A204.1 (cell line): ENCODE measurements around the gene SLC35A3.
"Not testable (repeated sequence)": the region's sequence is repeated elsewhere in the genome, so short reads cannot be mapped to it uniquely, and the experiment has no call there.

Experiments used
- FAIRE-seq: peaks from 2 replicates; lab custom pipeline; 2012; peaks lifted over from hg19 to GRCh38; lab: Jason Lieb, UNC

The SLC35A3 gene

GRCh38 chr1:99969729-99970621 is at the start of gene SLC35A3:
Gene SLC35A3, plus strand, starts transcription at chr1:99969996. Its CDS starts 23,559 bp downstream, at chr1:99993555.
- FAIRE-seq, result no peak

DNA sequence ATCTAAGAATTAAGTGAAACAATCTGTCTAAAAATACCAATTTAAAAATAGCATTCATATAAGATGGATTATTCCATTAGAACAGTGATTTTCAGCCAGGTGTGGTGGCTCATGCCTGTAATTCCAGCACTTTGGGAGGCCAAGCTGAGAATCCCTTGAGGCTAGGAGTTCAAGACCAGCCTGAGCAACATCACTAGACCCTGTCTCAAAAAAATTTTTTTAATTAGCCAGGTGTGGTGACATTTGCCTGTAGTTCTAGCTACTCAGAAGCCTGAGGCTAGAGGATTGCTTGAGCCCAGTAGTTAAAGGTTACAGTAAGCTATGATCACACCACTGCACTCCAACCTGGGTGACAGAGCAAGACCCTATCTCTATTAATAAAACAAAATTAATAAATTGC is 35.0 kb upstream of the SLC35A3 start:
- FAIRE-seq, result no peak

DNA sequence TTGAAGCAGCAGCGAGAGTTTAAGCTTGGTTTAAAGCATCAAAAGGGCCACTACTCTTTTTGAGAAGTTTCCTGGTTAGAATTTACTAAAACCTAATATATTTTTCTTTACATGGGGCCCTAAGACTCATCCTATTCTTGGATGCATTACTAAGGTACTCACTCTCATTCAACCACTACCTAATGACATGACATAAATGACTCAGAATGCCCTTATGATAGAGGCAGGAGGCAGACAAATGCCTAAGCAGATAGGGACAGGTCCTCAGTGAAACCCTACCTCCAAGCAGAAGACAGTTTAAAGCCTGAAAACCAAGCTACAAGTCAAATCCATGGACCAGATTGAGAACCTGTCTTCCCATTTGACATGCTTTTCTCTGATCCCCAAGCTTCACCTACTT is 34.3 kb upstream of the SLC35A3 start:
- no peak for FAIRE-seq

GRCh38 chr1:99936071-99936470 is 33.7 kb upstream of the SLC35A3 start:
- no peak for FAIRE-seq

- FAIRE-seq, result no peak
These were observed 27.1 kb upstream of the SLC35A3 start for GRCh38 chr1:99942723-99943122.

- no peak for FAIRE-seq
These were observed 26.5 kb upstream of the SLC35A3 start for GRCh38 chr1:99943223-99943794.

GRCh38 chr1:99944192-99944591 is 25.6 kb upstream of the SLC35A3 start:
- no peak for FAIRE-seq

GRCh38 chr1:99945174-99945573 is 24.6 kb upstream of the SLC35A3 start:
- no peak for FAIRE-seq

DNA sequence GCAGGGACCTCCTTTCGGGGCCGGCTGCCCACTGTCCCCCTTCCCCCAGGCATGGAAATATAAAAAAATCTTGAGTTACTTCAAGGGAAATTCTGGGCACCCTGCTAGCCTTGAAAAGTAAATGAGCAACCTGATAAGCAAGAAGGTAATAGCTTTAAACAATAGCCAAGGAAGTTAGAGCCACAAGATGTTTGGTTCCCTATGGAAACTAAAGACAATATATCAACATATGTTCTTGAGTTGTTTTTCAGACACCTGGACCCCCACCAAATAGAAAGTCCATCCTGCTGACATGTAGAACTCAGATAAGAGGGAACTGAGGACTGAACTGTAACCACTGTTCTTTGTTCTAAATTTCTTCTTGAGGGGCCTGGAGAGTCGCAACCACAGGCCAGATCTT is 19.3 kb upstream of the SLC35A3 start:
- FAIRE-seq, result no peak

- FAIRE-seq, result no peak
These were observed 17.3 kb upstream of the SLC35A3 start for GRCh38 chr1:99952522-99952921.

DNA sequence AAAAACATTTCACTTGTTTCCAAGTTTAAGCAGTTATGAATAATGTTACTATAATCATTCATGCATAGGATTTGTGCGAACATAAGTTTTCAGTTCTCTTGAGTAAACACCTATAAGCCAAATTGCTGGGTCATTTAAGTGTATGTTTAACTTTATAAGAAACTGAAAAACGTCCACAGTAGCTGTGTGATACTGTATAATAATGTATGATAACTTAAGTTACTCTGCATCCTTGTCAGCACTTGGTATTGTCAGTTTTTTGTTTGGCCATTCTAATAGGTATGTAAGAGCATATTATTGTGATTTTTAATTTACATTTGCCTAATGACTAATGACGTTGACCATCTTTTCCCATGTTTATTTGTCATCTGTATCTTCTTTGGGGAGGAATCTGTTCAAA is 14.4 kb upstream of the SLC35A3 start:
- no peak for FAIRE-seq

- FAIRE-seq, result no peak
These were observed 13.0 kb upstream of the SLC35A3 start for GRCh38 chr1:99956755-99957154.

DNA sequence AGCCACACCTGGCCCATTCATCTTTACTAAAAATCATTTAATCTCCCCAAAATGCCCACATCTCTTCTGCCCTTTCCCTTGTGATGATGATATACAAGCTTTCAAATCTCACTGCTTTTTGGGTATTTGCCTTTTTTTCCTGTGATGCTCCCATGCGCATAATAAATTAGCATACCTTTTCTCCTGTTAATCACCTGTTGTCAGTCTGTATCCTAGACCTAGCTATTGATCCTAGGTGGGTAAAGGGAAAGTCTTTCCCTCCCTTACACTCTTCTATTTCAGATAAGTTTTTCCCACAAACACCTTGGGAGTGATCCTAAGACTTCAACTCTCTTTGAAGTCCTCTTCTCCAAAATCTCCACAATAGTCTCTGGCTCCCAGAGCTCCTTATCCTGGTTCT is 12.0 kb upstream of the SLC35A3 start:
- FAIRE-seq, result no peak

GRCh38 chr1:99959189-99959705 is 10.5 kb upstream of the SLC35A3 start:
- FAIRE-seq, result not testable (repeated sequence)

DNA sequence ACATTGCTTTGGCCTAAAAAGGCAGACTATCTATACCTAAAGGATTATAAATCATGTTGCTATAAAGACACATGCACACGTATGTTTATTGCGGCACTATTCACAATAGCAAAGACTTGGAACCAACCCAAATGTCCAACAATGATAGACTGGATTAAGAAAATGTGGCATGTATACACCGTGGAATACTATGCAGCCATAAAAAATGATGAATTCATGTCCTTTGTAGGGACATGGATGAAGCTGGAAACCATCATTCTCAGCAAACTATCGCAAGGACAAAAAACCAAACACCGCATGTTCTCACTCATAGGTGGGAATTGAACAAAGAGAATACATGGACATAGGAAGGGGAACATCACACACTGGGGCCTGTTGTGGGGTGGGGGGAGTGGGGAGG is 9.5 kb upstream of the SLC35A3 start:
- not testable (repeated sequence) for FAIRE-seq

GRCh38 chr1:99963041-99963795 is 6.6 kb upstream of the SLC35A3 start:
- no peak for FAIRE-seq

GRCh38 chr1:99964806-99965205 is 5.0 kb upstream of the SLC35A3 start:
- no peak for FAIRE-seq

GRCh38 chr1:99965646-99966375 is 4.0 kb upstream of the SLC35A3 start:
- FAIRE-seq, result no peak

- FAIRE-seq, result no peak
These were observed 1.6 kb upstream of the SLC35A3 start for GRCh38 chr1:99968214-99968613.

DNA sequence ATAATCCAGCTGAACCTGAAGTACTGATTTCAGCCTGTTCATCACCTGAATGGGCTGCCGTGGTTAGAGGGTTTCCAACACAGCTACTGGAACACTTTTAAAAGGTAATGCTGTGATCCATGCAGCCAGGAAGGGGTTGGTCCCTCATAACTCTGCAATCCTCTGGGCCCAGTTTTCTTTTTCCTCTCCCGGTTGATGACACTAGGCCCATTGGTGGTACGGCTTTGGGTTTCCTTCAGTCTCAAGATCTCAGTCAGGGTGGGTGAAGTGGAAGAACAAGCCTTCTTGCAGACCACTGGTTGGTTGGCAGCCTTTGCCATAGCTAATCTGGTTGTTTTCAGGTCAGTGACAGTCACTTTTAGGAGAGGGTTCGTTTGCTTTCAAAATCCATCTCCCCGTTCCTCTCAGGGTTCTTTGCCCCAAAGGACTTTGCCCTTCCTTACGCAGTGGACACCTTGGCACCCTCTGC is 502 bp upstream of the SLC35A3 start:
- no peak for FAIRE-seq

DNA sequence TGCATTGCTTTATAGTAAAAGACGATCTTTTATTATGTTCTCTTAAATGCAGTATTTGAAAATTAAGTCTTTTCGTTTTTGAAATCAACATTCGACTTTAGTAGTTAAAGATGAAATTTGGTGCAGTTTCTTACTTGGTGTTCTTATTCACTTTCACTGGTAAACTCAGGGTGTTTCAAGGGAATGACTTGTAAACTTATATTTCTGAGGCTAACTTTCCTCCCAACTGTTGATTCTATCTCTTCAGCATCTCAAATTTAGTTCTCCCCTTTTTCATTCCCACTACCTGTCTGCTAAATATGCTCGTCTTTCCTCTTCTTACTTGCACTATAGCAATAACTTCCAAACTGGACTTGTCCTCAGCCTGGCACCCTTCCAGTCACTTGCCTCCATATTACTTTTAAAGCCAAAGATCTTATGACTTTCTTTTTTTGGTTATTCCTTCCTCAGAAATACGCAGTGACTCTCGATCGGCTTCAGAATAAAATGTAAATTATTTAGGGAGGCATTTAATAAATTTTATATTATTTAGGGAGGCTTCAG is 988 bp downstream of the SLC35A3 start:
- FAIRE-seq, result no peak

GRCh38 chr1:99972066-99972465 is 2.3 kb downstream of the SLC35A3 start:
- not testable (repeated sequence) for FAIRE-seq
